NCI-H69 (cell line): Measurements from ENCODE around the gene MAGI3.
A peak's percentile ranks its signal among the peaks of the same experiment; 100 is the strongest.
"Not testable (repeated sequence)": the region's sequence is repeated elsewhere in the genome, so short reads cannot be mapped to it uniquely, and the experiment has no call there.

Experiments
- DNase-seq: peaks from one replicate; lab custom pipeline; 2025; lab: John Stamatoyannopoulos, UW

Gene MAGI3

DNA sequence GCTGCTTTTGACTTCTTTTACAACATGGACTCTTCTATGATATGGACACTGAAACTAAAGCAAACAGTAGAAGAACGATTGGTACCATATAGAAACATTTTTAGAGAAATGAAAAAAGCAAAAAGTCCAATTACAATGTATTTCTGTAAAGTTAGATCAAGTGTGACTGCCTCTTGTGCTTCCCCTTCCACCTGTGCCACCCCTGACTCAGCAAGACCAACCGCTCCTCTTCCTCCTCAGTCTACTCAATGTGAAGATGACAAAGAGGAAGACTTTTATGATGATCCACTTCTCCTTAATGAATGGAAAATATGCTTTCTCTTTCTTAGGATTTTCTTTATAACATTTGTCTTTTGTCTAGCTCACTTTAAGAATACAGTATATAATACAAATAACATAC is 302.0 kb downstream of the MAGI3 start:
- no peak for DNase-seq

DNA sequence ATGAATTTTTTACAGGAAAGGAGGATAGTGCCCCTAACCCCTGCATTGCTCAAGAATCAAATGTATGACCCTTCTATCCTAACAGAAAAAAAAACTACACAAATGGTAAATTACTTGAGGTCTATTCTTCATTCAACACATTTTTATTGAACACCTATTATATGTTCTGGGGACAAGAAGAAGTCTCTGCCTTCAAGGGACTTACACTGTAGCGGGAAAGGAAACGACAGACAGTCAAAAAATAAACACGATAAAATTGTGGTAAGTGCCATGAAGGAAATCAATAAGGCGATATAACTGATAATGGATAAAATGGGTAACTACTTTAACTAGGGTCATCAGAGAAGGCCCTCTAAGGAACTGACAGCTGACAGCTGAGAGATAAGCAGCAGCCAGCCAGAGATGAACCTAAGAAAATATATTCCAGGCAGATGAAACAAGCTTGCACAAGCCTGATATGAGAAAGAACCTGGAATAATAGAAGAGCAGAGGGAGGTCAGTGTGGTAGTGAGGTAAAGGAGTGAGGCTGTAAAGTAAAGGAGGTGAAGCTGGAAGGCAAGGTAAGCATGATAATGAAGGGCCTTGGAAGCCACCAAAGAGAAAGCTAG is 302.6 kb downstream of the MAGI3 start:
- DNase-seq, result no peak

DNA sequence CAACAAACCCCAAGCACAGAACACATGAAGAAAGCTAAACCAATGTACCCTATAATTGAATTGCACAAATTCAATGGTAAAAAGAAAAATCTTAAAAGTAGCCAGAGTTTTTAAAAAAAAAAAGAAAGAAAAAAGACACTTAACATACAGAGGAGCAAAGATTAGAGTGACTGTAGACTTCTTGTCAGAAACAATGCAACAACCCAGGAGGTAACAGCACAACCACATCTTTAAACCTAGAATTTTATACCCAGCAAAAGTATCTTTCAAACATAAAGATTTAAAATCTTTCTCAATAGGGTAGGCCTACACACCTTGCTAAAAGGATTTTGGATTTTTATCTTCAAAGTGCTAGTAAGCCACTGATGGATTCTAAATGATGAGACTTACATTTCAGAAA is 304.6 kb downstream of the MAGI3 start:
- DNase-seq, result no peak

DNA sequence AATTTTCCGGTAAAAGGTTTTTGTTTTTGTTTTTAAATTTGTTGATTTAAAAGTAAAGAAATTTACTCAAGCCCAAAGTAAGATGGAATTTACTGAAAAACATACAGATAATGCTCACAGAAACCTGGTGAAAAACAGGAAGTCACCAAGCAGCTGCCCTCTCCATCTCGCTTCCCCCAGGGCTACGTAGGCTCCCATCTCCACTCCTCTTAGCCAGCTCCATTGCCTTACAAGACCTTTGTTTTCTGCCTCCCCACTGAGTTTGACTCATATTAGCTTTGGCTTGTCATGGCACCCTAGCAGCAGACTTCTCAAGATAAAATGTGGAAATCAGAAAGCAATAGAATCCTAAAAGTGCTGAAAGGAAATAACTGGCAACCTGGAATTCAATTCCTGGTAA is 311.1 kb downstream of the MAGI3 start:
- DNase-seq, result peak; percentile 18

DNA sequence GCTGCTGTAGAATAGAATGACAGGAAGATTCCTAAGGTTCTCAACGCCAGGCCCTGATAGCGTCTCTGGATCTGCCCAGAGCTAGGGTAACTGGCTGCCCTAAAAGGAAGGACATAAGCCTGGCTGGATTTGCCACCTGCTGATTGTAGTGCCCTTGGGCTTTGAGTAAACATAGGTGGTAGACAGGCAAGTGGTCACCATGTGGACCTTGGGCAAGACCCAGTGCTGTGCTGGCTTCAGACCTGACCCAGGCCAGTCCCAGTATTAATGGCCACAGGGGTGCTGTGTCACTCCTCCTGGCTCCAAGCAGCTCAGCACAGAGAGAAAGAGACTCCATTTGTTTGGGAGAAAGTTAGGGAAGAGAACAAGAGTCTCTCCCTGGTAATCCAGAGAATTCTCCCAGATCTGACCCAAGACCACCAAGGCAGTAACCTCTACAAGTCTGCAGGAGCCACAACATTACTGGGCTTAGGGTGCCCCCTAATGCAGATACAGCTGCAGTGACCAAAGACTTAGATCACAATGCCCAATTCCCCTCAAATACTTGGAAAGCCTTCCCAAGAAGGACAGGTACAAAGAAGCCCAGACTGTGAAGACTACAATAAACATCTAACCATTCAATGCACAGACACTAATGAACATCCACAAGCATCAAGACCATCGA is 324.4 kb downstream of the MAGI3 start:
- no peak for DNase-seq

DNA sequence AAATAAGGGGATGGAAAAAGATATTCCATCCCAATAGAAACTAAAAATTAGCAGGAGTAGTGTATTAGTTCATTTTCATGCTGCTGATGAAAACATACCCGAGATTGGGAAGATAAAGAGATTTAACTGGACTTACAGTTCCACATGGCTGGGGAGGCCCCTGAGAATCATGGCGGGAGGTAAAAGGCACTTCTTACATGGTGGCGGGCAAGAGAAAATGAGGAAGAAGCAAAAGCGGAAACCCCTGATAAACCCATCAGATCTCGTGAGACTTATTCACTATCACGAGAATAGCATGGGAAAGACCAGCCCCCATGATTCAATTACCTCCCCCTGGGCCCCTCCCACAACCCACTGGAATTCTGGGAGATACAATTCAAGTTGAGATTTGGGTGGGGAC is 327.2 kb downstream of the MAGI3 start:
- not testable (repeated sequence) for DNase-seq

DNA sequence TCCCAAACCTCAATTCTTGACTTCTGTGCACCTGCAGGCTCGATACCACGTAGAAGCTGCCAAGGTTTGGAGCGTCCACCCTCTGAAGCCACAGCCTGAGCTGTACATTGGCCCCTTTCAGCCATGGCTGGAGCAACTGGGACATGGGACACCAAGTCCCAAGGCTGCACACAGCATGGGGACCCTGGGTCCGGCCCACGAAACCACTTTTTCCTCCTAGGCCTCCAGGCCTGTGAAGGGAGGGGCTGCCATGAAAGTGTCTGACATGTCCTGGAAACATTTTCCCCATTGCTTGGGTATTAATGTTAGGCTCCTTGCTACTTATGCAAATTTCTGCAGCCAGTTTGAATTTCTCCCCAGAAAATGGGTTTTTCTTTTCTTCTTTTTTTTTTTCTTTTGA is 328.3 kb downstream of the MAGI3 start:
- DNase-seq, result not testable (repeated sequence)

DNA sequence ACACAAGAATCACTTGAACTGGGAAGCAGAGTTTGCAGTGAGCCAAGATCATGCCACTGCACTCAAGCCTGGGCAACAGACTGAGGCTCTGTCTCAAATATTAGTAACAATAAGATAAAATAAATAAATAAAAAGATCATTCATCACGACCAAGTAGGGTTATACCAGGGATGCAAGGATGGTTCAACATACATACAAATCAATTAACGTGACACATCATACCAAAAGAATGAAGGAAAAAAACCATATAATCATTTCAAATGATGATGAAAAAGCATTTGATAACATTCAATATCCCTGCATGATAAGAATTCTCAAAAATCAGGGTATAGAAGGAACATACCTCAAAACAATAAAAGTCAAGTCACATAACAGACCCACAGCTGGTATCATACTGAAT is 330.7 kb downstream of the MAGI3 start:
- DNase-seq, result no peak

DNA sequence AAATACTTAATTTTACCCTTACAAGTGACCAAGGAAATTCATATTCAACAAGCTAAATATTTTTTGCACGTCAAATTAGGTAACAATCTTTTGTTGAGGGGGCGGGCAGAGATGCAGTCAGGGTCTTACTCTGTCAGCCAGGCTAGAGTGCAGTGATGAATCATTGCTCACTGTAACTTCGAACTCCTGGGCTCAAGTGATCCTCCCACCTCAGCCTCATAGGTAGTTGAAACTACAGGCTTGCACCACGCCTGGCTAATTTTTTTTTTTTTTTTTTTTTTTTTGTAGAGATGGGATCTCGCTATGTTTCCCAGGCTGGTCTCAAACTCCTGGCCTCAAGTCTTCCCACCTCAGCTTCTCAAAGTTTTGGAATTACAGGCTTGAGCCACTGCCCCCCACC is 342.5 kb downstream of the MAGI3 start:
- DNase-seq, result no peak

DNA sequence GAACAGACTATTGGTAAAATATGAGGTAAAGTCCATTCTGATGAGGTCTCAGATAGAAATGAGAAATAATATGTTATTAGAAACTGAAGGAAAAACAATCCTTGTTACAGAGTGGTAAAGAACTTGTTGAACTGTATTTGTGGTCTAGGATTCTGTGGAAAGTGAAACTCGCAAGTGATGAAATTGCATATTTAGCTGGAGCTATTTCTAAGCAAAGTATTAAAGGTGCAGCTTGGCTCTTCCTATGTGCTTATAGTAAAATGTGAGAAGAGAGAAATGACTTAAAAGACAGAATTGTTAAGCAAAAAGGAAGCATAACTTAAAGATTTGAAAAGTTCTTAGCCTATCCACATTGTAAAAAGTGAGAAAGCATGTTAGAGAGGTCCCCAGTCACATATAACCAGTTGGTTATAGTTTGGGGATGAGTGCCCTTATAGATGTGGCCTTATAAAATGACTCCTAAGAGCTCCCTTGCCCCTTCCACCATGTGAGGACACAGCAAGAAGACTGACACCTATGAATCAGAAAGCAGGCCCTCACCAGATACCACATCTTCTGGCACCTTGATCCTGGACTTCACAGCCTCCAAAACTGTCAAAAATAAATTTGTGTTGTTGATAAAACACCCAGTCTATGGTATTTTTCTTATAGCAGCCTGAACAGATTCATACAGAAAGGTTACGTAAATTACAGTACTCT is 344.2 kb downstream of the MAGI3 start:
- no peak for DNase-seq
